Hepatocyte (in vitro differentiated cells): ENCODE results near the gene INVS. TPM values are rescaled to one million over a fixed set of nuclear protein-coding genes. Genes with fewer than 3 reads are reported as not detected.
A peak's percentile ranks its signal among the peaks of the same experiment; 100 is the strongest.

Experiments
- DNase-seq: peaks from one replicate; pipeline ENCODE4 v3.0.0-alpha.2; 2016; ENCODE audit warnings: low spot score
- H2AFZ ChIP-seq: fragments of 200-600 bp; sonication (generic); 2 replicates; pipeline ENCODE4 v1.6.0; 2016; ENCODE audit warnings: antibody characterized with exemption, mild to moderate bottlenecking
- H3K27ac ChIP-seq: fragments of 200-600 bp; sonication (generic); 2 replicates; pipeline ENCODE4 v1.5.1; 2016; ENCODE audit warnings: mild to moderate bottlenecking
- H3K27me3 ChIP-seq: fragments of 200-600 bp; sonication (generic); 2 replicates; pipeline ENCODE4 v1.6.1; 2016
- H3K36me3 ChIP-seq: fragments of 200-600 bp; sonication (generic); replicated peaks from 2 replicates; pipeline ENCODE4 v1.5.1; 2016; ENCODE audit warnings: low read depth; ENCODE audit not compliant: insufficient read depth
- H3K4me1 ChIP-seq: fragments of 200-600 bp; sonication (generic); 2 replicates; pipeline ENCODE4 v1.5.1; 2016; ENCODE audit warnings: mild to moderate bottlenecking, moderate library complexity; ENCODE audit not compliant: insufficient read depth
- H3K4me2 ChIP-seq: fragments of 200-600 bp; sonication (generic); 2 replicates; pipeline ENCODE4 v1.6.0; 2016
- H3K4me3 ChIP-seq: fragments of 200-600 bp; sonication (generic); 2 replicates; pipeline ENCODE4 v1.5.1; 2016; ENCODE audit warnings: mild to moderate bottlenecking
- H3K79me2 ChIP-seq: fragments of 200-600 bp; sonication (generic); 2 replicates; pipeline ENCODE4 v1.6.0; 2017; ENCODE audit warnings: mild to moderate bottlenecking
- H3K9me2 ChIP-seq: fragments of 200-600 bp; sonication (generic); replicated peaks from 2 replicates; pipeline ENCODE4 v1.6.0; 2017; ENCODE audit warnings: mild to moderate bottlenecking; ENCODE audit not compliant: insufficient read depth
- H3K9me3 ChIP-seq: fragments of 200-600 bp; sonication (generic); 2 replicates; pipeline ENCODE4 v1.5.1; 2016; ENCODE audit warnings: low read depth, mild to moderate bottlenecking
- H4K20me1 ChIP-seq: fragments of 200-600 bp; sonication (generic); 2 replicates; pipeline ENCODE4 v1.6.0; 2016; ENCODE audit warnings: mild to moderate bottlenecking; ENCODE audit not compliant: insufficient read depth, poor library complexity, severe bottlenecking
- EZH2 ChIP-seq: fragments of 200-600 bp; sonication (generic); IDR thresholded peaks from 2 replicates; pipeline ENCODE4 v1.6.1; 2016; ENCODE audit warnings: antibody characterized with exemption, mild to moderate bottlenecking, borderline replicate concordance
- EZH2phosphoT487 ChIP-seq: fragments of 200-600 bp; sonication (generic); IDR thresholded peaks from one replicate; pipeline ENCODE4 v1.6.1; 2018; ENCODE audit warnings: antibody characterized with exemption, mild to moderate bottlenecking, low read depth, moderate library complexity; ENCODE audit not compliant: unreplicated experiment, severe bottlenecking
- WGBS: methylation state at CpG from one replicate; pipeline ENCODE4 v1.1.6; 2016; ENCODE audit warnings: low lambda C conversion rate; ENCODE audit errors: missing lambda C conversion rate; 5-methylcytosine and 5-hydroxymethylcytosine counted together
- polyA plus RNA-seq: library from polyadenylated mRNA; unstranded; fragments of >200 nt; fragmentation: Nextera tagmentation; extraction: Ambion mirVana; gene quantifications from 2 replicates; pipeline ENCODE4 v1.2.1, GENCODE V29; 2016
- total RNA-seq: library from RNA; depleted of rRNA; stranded (reverse); fragments of >200 nt; gene quantifications from 2 replicates; pipeline ENCODE4 v1.2.3, GENCODE V29; 2014
- TF ChIP-seq, protein P1 (sequence below): fragments of 200-600 bp; sonication (generic); IDR thresholded peaks from 2 replicates; pipeline ENCODE4 v1.5.1; 2016; ENCODE audit warnings: antibody characterized with exemption, mild to moderate bottlenecking; ENCODE audit not compliant: poor library complexity

Gene INVS
- total and polyA plus RNA-seq, 2 experiments from 2014 or later: 10.1 to 26.5 TPM

DNA sequence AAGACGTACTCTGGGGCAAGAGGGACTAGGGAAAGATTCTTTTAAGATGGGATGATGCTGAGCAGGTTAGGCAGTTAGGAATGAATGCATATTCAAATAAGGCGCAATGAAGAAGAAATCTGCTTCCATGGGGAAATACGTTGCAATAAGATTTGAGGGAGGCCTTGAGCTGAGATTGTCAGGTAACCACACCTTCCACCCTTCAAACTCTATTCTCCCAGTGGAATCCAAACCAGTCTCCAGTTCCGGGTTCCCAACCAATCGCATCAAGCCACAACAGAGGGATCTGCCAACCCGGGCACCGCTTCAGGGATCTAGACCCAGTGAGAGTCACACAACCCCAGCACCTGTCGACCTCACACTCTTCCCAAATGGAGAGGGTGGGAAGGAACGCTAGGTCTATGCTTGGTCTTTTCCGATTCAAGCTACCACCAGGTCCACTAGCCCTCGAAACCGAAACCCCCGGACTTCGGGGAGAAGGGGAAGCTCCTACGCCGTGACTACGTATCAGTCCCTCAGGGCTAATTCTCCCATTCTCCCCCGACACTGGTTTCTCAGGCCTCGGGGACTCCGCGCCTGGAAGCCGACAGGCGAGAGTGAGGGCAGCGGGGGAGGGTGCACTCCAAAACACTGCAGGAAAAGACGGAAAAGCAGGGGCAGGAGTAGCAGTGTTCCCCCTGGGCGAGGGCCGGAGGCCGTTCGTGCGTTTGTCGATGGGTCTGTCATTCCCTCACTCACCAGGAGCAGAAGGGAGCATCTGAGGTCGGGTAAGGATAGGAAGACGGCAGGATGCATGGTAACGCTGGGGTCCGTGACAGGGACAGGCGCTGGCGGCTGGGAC is 777 bp upstream of the INVS start:
- peak overlapping the region; percentile 49 for H2AFZ ChIP-seq
- WGBS: 2% methylated on average over 37 of the region's 37 CpGs
- H3K79me2 ChIP-seq: peaks cover 64% of the 10 kb centered on the region
- H3K27me3 ChIP-seq: no peaks in the 10 kb centered on the region
- peak overlapping the region; percentile 94 for H3K27ac ChIP-seq
- H3K4me1 ChIP-seq: peaks cover 17% of the 10 kb centered on the region
- peak overlapping the region; percentile 62 for H3K4me3 ChIP-seq
- H4K20me1 ChIP-seq: peaks cover 27% of the 10 kb centered on the region
- H3K4me2 ChIP-seq: peak overlapping the region; percentile 81
- H3K9me3 ChIP-seq: no peaks in the 10 kb centered on the region
- H3K36me3 ChIP-seq: no peaks in the 10 kb centered on the region
- peak; percentile 79 for DNase-seq
- H3K9me2 ChIP-seq: no peaks in the 10 kb centered on the region
- no peak for TF ChIP-seq EZH2phosphoT487
- TF ChIP-seq EZH2: no peak
- TF ChIP-seq, protein P1, sequence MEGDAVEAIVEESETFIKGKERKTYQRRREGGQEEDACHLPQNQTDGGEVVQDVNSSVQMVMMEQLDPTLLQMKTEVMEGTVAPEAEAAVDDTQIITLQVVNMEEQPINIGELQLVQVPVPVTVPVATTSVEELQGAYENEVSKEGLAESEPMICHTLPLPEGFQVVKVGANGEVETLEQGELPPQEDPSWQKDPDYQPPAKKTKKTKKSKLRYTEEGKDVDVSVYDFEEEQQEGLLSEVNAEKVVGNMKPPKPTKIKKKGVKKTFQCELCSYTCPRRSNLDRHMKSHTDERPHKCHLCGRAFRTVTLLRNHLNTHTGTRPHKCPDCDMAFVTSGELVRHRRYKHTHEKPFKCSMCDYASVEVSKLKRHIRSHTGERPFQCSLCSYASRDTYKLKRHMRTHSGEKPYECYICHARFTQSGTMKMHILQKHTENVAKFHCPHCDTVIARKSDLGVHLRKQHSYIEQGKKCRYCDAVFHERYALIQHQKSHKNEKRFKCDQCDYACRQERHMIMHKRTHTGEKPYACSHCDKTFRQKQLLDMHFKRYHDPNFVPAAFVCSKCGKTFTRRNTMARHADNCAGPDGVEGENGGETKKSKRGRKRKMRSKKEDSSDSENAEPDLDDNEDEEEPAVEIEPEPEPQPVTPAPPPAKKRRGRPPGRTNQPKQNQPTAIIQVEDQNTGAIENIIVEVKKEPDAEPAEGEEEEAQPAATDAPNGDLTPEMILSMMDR: no peak

DNA sequence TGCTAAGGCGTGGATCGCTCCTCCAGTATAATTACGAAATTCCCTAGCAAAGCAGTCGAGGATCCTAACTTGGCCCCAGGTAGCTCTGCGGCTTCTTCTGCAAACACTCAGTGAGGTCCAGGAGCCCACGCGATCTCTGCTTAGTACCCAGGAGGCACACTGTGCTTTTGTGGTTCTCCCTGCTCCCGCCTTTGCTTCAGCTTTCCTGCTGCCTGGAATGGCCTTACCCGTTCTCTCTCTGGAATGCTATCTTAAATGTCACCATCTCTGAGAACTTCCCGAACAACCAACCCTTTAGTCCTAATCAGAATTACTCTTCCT is 639 bp downstream of the INVS start:
- DNase-seq: peak; percentile 57
- peaks cover 17% of the 10 kb centered on the region for H3K4me1 ChIP-seq
- H3K27me3 ChIP-seq: no peaks in the 10 kb centered on the region
- peak overlapping the region; percentile 84 for H3K4me2 ChIP-seq
- H3K79me2 ChIP-seq: peaks cover 50% of the 10 kb centered on the region
- peak overlapping the region; percentile 73 for H2AFZ ChIP-seq
- H3K27ac ChIP-seq: peak overlapping the region; percentile 71
- 5% methylated on average over 10 of the region's 10 CpGs for WGBS
- H3K9me3 ChIP-seq: no peaks in the 10 kb centered on the region
- H4K20me1 ChIP-seq: peaks cover 19% of the 10 kb centered on the region
- H3K9me2 ChIP-seq: no peaks in the 10 kb centered on the region
- H3K4me3 ChIP-seq: peak overlapping the region; percentile 41
- TF ChIP-seq EZH2phosphoT487 (no peak), EZH2 (no peak)
- TF ChIP-seq, protein P1: no peak
- H3K36me3 ChIP-seq: no peaks in the 10 kb centered on the region

DNA sequence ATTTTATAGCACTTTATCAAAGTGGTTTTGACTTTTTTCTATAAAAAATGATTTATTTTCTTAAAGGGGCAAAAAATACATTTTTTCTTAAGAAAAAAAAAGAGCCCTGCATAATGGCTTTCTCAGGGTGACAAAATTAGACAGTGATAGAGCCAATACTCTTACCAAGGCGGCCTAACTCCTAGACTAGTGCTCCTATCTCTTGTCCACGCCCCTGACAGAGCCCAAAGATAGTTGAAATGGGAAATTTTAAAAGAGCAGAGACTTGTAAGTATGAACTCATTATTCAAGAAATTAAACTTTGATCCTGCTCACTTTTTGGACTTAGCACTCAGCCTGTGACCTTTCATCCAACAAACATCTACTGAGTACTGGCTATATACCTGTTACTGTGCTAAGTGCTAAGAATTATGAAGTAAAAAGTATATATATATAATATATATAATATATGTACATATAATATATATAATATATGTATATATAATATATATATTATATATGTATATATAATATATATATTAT is 1.2 kb downstream of the INVS start:
- WGBS: 82% methylated on average over 2 of the region's 2 CpGs
- peaks cover 15% of the 10 kb centered on the region for H4K20me1 ChIP-seq
- peak overlapping the region; percentile 41 for H3K4me3 ChIP-seq
- H3K9me2 ChIP-seq: no peaks in the 10 kb centered on the region
- H3K4me1 ChIP-seq: peaks cover 17% of the 10 kb centered on the region
- H3K4me2 ChIP-seq: peak overlapping the region; percentile 84
- H3K27me3 ChIP-seq: no peaks in the 10 kb centered on the region
- DNase-seq: no peak
- peak overlapping the region; percentile 71 for H3K27ac ChIP-seq
- H3K79me2 ChIP-seq: peaks cover 44% of the 10 kb centered on the region
- peak overlapping the region; percentile 73 for H2AFZ ChIP-seq
- H3K36me3 ChIP-seq: no peaks in the 10 kb centered on the region
- no peak for TF ChIP-seq EZH2
- TF ChIP-seq EZH2phosphoT487: no peak
- TF ChIP-seq, protein P1: no peak
- no peaks in the 10 kb centered on the region for H3K9me3 ChIP-seq
